ENCODE measurements around the gene KHDRBS1.
"Not testable (repeated sequence)": the region's sequence is repeated elsewhere in the genome, so short reads cannot be mapped to it uniquely, and the experiment has no call there.

Gene KHDRBS1, protein sequence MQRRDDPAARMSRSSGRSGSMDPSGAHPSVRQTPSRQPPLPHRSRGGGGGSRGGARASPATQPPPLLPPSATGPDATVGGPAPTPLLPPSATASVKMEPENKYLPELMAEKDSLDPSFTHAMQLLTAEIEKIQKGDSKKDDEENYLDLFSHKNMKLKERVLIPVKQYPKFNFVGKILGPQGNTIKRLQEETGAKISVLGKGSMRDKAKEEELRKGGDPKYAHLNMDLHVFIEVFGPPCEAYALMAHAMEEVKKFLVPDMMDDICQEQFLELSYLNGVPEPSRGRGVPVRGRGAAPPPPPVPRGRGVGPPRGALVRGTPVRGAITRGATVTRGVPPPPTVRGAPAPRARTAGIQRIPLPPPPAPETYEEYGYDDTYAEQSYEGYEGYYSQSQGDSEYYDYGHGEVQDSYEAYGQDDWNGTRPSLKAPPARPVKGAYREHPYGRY

DNA sequence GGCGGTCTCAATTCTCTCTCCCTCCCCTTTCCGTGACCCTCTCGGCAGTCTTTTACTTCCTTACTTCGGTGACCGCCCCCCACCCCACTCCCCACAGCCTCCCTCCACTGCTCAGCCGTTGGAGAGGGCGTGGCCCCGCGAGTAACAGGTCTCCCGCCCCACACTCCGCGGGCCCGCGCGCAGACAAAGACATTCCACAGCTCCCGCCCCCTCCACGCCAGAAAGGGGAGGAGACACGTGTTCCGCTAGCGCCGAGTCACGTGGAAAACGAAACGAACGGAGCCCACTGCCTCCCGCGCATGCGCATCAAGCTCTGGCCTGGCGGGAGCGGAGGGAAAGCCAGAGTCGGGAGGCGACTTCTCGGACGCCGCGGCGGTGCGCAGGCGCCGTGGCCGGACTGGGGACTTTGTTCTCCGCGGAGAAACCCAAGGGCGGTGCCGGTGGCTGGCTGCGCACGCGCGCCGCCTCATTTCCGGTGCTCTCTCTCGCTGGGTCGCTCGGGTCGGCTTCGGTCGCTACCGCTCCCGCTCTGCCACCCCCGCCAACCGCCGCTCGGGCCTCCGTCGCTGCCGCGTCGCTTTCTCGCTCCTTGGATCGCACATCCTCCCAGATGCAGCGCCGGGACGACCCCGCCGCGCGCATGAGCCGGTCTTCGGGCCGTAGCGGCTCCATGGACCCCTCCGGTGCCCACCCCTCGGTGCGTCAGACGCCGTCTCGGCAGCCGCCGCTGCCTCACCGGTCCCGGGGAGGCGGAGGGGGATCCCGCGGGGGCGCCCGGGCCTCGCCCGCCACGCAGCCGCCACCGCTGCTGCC is at the start of gene KHDRBS1:
Gene KHDRBS1 (plus strand): TSS at position 483 of the 813 bp plus-strand sequence. CDS start 128 bp downstream, at position 611.
- peak; percentile 97 for DNase-seq

- DNase-seq, result no peak
These were observed 42.8 kb upstream of the KHDRBS1 start for GRCh38 chr1:31970873-31971272.

DNA sequence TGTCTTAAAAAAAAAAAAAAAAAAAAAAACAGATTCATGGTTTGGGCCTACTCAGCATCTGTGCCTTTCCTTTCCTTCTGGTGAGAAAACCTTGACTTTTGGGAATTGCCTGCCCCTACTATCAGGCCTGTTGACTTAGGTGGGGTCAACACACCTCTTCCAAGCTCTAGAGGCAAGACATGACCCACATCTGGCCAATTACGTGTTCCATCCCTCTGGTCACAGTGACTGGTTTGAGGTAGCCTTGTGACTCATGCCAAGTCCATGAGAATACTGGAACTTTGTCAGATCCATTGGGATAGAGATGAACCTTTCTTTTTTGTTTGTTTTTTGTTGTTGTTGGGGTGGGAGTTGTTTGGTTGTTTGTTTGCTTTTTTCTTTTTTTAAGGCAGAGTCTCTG is 37.3 kb upstream of the KHDRBS1 start:
- DNase-seq, result no peak

- no peak for DNase-seq
These were observed 36.1 kb upstream of the KHDRBS1 start for GRCh38 chr1:31977385-31978131.

- no peak for DNase-seq
These were observed 34.7 kb upstream of the KHDRBS1 start for GRCh38 chr1:31978843-31979400.

DNA sequence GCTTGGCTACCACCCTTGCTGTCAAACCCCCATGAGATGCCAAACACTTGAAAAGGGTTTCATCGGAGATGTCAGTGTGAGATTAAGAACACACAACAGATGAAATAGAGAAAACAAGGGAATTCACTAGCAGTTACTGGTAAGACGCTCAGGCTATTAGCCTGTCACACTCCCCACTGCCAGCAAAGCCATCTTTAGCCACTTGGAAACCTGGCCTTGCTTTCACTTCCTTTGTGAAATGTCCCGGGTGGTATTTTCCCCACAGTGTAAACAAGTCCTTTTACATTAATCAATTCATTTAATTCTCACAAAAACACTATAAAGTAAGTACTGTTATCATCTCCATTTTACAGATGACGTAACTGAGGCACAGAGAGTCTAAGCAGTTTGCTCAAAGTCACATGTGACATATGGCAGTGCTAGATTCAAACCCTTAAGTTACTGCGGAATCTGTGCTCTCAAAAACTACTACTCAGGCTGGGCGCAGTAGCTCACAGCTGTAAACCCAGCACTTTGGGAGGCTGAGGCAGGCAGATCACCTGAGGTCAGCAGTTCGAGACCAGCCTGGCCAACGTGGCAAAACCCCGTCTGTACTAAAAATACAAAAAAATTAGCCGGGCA is 32.7 kb upstream of the KHDRBS1 start:
- DNase-seq, result no peak

GRCh38 chr1:31981456-31981839 is 32.2 kb upstream of the KHDRBS1 start:
- DNase-seq, result no peak

DNA sequence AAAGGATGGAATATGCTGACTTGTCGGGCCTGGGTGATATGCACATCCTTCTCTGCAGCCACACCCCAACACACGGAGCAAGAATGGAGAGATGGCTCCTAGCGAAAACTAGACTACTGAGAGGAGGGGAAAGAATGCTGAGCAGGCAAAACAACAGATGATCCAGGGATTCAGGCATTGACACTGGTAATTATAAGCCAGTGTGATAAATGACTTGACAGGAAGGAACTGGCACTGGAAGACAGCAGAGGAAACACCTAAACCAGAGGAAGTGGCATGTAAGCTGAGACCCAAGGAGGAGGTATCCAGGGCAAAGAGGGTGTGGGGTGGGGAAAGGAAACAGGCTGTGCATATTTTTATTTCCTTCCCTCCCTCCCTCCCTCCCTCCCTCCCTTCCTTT is 31.7 kb upstream of the KHDRBS1 start:
- no peak for DNase-seq

GRCh38 chr1:31984419-31985347 is 29.0 kb upstream of the KHDRBS1 start:
- peak; percentile 67 for DNase-seq

DNA sequence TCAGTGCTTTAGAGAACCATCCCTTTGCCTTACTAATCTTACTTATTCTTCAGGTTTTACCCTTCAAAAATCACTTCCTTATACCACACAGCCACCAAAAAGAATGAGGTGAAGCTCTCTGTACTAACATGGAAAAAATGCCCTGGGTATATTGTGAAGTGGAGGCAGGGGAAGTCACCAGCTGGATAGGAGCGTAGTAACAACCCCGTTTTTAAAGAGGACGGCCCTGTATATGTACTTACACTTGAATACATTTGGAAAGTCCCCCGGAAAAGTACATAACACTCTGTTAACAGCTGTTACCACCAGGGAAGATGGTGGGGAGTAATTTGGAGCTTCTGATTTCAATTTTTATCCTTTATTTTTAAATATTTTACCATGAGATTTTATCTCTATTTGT is 28.2 kb upstream of the KHDRBS1 start:
- DNase-seq, result no peak

GRCh38 chr1:31987135-31987619 is 26.5 kb upstream of the KHDRBS1 start:
- DNase-seq, result no peak

- no peak for DNase-seq
These were observed 23.7 kb upstream of the KHDRBS1 start for GRCh38 chr1:31989964-31990363.

- DNase-seq, result no peak
These were observed 22.5 kb upstream of the KHDRBS1 start for GRCh38 chr1:31991182-31991581.

DNA sequence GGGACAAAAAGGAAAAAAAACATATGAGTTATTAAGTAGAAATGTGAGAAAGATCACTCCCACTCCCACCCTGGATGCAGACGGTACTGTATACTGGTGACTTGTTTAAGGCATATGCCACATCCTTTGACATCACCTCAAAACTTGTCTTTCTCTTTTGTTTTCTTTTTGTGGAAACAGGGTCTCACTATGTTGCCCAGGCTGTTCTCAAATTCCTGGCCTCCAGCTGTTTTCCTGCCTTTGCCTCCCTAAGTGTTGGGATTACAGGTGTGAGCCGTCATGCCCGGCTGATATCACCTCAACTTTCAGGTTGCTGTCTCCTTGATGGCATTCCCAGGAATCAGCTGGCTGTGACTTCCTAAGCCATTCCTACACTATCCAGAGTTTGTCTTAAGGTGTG is 18.4 kb upstream of the KHDRBS1 start:
- no peak for DNase-seq

DNA sequence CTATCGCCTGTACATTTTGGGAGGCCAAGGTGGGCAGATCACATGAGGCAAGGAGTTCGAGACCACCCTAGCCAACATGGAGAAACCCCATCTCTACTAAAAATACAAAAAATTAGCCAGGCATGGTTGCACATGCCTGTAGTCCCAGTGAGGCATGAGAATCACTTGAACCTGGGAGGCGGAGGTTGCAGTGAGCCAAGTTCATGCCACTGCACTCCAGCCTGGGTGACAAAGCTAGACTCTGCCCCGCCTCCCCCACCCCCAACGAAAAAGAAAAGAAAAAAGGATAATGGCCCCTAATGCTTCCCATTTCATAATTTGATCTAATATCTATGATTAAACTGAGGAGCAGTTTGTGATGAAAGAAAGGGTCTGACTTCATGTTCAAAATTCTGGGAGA is 17.5 kb upstream of the KHDRBS1 start:
- DNase-seq, result not testable (repeated sequence)

DNA sequence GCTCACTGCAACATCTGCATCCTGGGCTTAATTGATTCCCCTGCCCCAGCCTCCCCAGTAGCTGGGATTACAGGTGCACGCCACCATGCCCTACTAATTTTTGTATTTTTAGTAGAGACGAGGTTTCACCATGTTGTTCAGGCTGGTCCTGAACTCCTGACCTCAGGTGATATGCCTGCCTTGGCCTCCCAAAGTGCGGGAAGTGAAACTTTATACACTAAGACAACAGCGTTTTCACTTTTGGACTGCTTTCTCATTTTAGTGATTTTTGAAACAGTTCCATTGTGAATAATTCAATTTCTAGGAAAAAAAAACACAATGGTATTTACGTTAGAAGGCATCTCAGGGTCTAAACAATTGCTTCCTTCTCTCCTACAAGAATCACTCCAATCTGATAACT is 11.8 kb upstream of the KHDRBS1 start:
- DNase-seq, result no peak

GRCh38 chr1:32002285-32002684 is 11.4 kb upstream of the KHDRBS1 start:
- DNase-seq, result not testable (repeated sequence)

GRCh38 chr1:32005522-32005921 is 8.1 kb upstream of the KHDRBS1 start:
- DNase-seq, result no peak

- no peak for DNase-seq
These were observed 6.1 kb upstream of the KHDRBS1 start for GRCh38 chr1:32007591-32007940.

- no peak for DNase-seq
These were observed 3.4 kb upstream of the KHDRBS1 start for GRCh38 chr1:32010246-32010645.

DNA sequence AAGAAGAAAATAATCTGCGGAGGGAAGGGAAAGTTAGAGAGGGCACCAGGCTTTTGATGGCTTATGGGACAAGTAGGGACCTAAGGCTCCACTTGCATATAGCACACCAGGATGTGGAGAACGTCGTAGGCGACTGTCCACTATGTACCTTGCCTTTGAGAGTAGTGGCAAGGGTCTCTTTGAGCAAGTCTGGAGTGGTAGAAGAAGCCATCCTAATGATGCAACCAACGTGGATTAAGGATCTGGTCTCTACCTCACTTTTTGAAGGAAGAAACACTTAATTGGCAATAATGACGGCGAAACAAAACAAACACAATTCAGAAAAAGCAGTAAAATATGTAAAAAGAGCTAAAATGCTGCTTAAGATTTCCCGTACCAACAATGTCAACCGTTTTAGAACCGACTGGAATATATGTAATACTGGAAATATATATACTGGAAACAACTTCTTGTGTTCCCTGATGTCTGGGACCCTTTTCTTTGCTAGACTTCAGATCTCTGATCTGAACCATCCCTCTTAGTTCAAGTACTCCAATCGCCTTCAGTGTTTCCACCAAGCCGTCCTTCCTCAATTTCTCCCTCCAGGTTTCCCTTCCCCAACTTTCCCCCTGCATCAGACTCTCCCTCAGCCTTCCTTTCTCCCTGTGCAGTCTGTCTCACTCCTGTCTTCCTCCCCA is 821 bp upstream of the KHDRBS1 start:
- DNase-seq, result no peak
